CD4-positive, alpha-beta memory T cell (primary cell): ENCODE measurements around the gene EIF4EBP3. TPM values are rescaled to one million over a fixed set of nuclear protein-coding genes. Genes with fewer than 3 reads are reported as not detected.
A peak's percentile ranks its signal among the peaks of the same experiment; 100 is the strongest.
"Not testable (repeated sequence)": the region's sequence is repeated elsewhere in the genome, so short reads cannot be mapped to it uniquely, and the experiment has no call there.

Experiments used
- CTCF ChIA-PET: fragments of 350-600 bp; sonication (Branson Sonifier 250); formaldehyde crosslinking; loops from one replicate; lab custom pipeline; 2021; ENCODE audit warnings: inconsistent platforms; ENCODE audit not compliant: partially characterized antibody; lab: Charles Lee
- POLR2A ChIA-PET: fragments of 350-600 bp; sonication (Branson Sonifier 250); formaldehyde crosslinking; loops from one replicate; lab custom pipeline; 2021; ENCODE audit not compliant: partially characterized antibody; lab: Charles Lee
- DNase-seq, 5 donors: peaks; one replicate each; pipeline versions ENCODE4 v3.0.0 to v3.0.0-alpha.2; 2020 to 2022; ENCODE audit warnings: mixed read lengths in 1 of 5
- H3K27ac ChIP-seq: one replicate; pipeline ENCODE4 v1.7.0; 2013; ENCODE audit warnings: low read depth, low read length
- H3K27me3 ChIP-seq: 2 replicates; pipeline ENCODE4 v1.7.0; 2013; ENCODE audit warnings: mild to moderate bottlenecking, low read length, moderate library complexity; ENCODE audit not compliant: insufficient read depth
- H3K36me3 ChIP-seq: 2 replicates; pipeline ENCODE4 v1.7.0; 2013; ENCODE audit warnings: mild to moderate bottlenecking, low read length, moderate library complexity; ENCODE audit not compliant: insufficient read depth
- H3K4me1 ChIP-seq: 2 replicates; pipeline ENCODE4 v1.7.0; 2013; ENCODE audit warnings: mild to moderate bottlenecking, low read length, moderate library complexity; ENCODE audit not compliant: insufficient read depth
- H3K4me3 ChIP-seq, 2 donors: one replicate each; pipeline ENCODE4 v1.7.0; 2013; ENCODE audit warnings: low read length in 2 of 2, mild to moderate bottlenecking in 1 of 2
- H3K9me3 ChIP-seq, 2 donors: one replicate each; pipeline ENCODE4 v1.7.0; 2013; ENCODE audit warnings: low read length in 2 of 2, control low read depth in 1 of 2; ENCODE audit not compliant: control insufficient read depth in 1 of 2
- H3K27ac Mint-ChIP-seq, 7 donors: one replicate each; pipeline ENCODE4 v1.8.0; 2020 to 2021; ENCODE audit warnings: mixed read lengths in 7 of 7, mild to moderate bottlenecking in 6 of 7, inconsistent platforms in 3 of 7, moderate library complexity in 3 of 7
- H3K27me3 Mint-ChIP-seq, 2 donors: one replicate each; pipeline ENCODE4 v1.8.0; 2020 to 2021; ENCODE audit warnings: mixed read lengths in 2 of 2
- H3K36me3 Mint-ChIP-seq, 2 donors: one replicate each; pipeline ENCODE4 v1.8.0; 2020 to 2021; ENCODE audit warnings: mixed read lengths in 2 of 2, inconsistent platforms in 1 of 2, mild to moderate bottlenecking in 1 of 2
- H3K4me1 Mint-ChIP-seq, 4 donors: one replicate each; pipeline ENCODE4 v1.8.0; 2020 to 2021; ENCODE audit warnings: mixed read lengths in 4 of 4, mild to moderate bottlenecking in 1 of 4
- H3K4me3 Mint-ChIP-seq, 8 donors: one replicate each; pipeline ENCODE4 v1.8.0; 2020 to 2021; ENCODE audit warnings: mixed read lengths in 8 of 8, mild to moderate bottlenecking in 7 of 8, moderate library complexity in 6 of 8, inconsistent platforms in 3 of 8
- H3K9me3 Mint-ChIP-seq, 8 donors: one replicate each; pipeline ENCODE4 v1.8.0; 2020 to 2021; ENCODE audit warnings: mixed read lengths in 8 of 8, mild to moderate bottlenecking in 5 of 8, inconsistent platforms in 3 of 8, moderate library complexity in 1 of 8
- intact Hi-C: fragments of 100-400 bp; cut with micrococcal nuclease; formaldehyde crosslinking; loops from one replicate; pipeline ENCODE4 v1.15.1; 2023
- polyA plus RNA-seq, 2 donors: library from polyadenylated mRNA; unstranded; fragments of 300-500 nt; fragmentation: Illumina TruSeq; gene quantifications; one replicate each; pipeline ENCODE4 v1.2.3, GENCODE V29; 2021
- total RNA-seq, 2 experiments: library from RNA; stranded (reverse); gene quantifications; one replicate each; pipeline ENCODE4 v1.2.3, GENCODE V29; 2021

The EIF4EBP3 gene
- total and polyA plus RNA-seq, 4 experiments from 2014 or later = 15.3 to 44.3 (median 25.3) TPM

DNA sequence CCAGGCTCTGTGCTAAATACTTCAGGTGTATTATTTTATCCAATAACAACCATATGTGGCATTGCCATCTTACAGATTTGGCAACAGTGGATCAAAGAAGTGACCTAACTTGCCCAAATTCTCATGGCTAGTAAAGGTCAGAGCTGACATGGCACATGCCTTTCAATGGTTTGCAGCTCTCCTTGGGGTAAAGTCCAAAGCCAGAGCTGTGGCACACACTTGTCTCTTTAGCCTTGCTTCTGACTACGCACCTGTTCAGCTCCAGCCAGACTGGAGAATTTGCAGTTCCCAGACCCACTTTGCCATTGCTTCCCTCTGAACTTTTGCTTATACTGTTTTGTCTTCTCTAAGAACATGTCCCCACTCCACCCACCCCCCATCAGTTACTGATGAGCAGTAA lies 23.0 kb downstream of the EIF4EBP3 start:
- Histone ChIP-seq H3K36me3 (peaks cover 15% of the 10 kb centered on the region), H3K4me1 (peaks cover 32% of the 10 kb centered on the region), H3K27ac (peak overlapping the region; percentile 77), H3K9me3 (no peaks in the 10 kb centered on the region), H3K27me3 (no peaks in the 10 kb centered on the region), H3K4me3 (no peak overlapping the region)
- Mint-ChIP-seq H3K9me3 (no peaks in the 10 kb centered on the region), H3K36me3 (peaks cover 25 to 44% of the 10 kb centered on the region in 2 donors), H3K4me1 (peaks cover 15 to 49% (median 35%) of the 10 kb centered on the region in 4 donors), H3K27ac (peak overlapping the region; percentile 79 to 99 (median 98)), H3K27me3 (no peaks in the 10 kb centered on the region), H3K4me3 (no peak overlapping the region)
- intact Hi-C loops = no loop called here
- DNase-seq = no peak
- ChIA-PET POLR2A (interaction anchor here (1.3 to 1.5 kb wide), 2 partner anchors 10 to 69 kb away, joined by 4 read pairs; partner anchors contain the start of gene TMCO6), CTCF (interaction anchor here (1.1 to 2.6 kb wide), 2 partner anchors 23 to 149 kb away, joined by 3 to 8 read pairs; partner anchors contain the start of gene EIF4EBP3)

- intact Hi-C loops = no loop called here
- Histone ChIP-seq H3K4me1 (peaks cover 26% of the 10 kb centered on the region), H3K36me3 (peaks cover 13% of the 10 kb centered on the region), H3K9me3 (no peaks in the 10 kb centered on the region), H3K27me3 (no peaks in the 10 kb centered on the region), H3K27ac (no peak overlapping the region), H3K4me3 (no peak overlapping the region)
- Mint-ChIP-seq H3K9me3 (no peaks in the 10 kb centered on the region), H3K27me3 (no peaks in the 10 kb centered on the region), H3K4me1 (peaks cover 10 to 43% (median 29%) of the 10 kb centered on the region in 4 donors), H3K4me3 (no peak overlapping the region), H3K36me3 (peaks cover 21 to 40% of the 10 kb centered on the region in 2 donors), H3K27ac (peak overlapping the region in 5 of 7 donors; percentile 6 to 98 (median 60))
- DNase-seq = no peak
- ChIA-PET POLR2A (no interaction called here), CTCF (interaction anchor here (0.5 to 2.6 kb wide), 3 partner anchors 24 to 213 kb away, joined by 3 to 8 read pairs (median 3); partner anchors contain the start of gene EIF4EBP3)
Observed at GRCh38 chr5:140571105-140571504, 23.6 kb downstream of the EIF4EBP3 start.

GRCh38 chr5:140573683-140574082 lies 26.2 kb downstream of the EIF4EBP3 start:
- H3K4me1 Mint-ChIP-seq = peaks cover 4 to 18% (median 12%) of the 10 kb centered on the region in 4 donors
- no peak overlapping the region for H3K27ac ChIP-seq
- H3K4me3 ChIP-seq = no peak overlapping the region
- ChIA-PET POLR2A (interaction anchor here (0.8 kb wide), 1 partner anchor 8 kb away, joined by 3 read pairs; no protein-coding TSS in a partner anchor), CTCF (interaction anchor here (1.3 to 2.4 kb wide), 3 partner anchors 21 to 65 kb away, joined by 3 to 7 read pairs (median 4); no protein-coding TSS in a partner anchor)
- H3K27me3 Mint-ChIP-seq = no peaks in the 10 kb centered on the region
- DNase-seq = no peak
- H3K27me3 ChIP-seq = no peaks in the 10 kb centered on the region
- no peaks in the 10 kb centered on the region for H3K9me3 Mint-ChIP-seq
- no peaks in the 10 kb centered on the region for H3K9me3 ChIP-seq
- no peak overlapping the region for H3K4me3 Mint-ChIP-seq
- intact Hi-C loops = no loop called here
- no peaks in the 10 kb centered on the region for H3K36me3 ChIP-seq
- H3K4me1 ChIP-seq = peaks cover 13% of the 10 kb centered on the region
- H3K36me3 Mint-ChIP-seq = peaks cover 7 to 18% of the 10 kb centered on the region in 2 donors
- H3K27ac Mint-ChIP-seq = peak overlapping the region in 1 of 7 donors; percentile 16

DNA sequence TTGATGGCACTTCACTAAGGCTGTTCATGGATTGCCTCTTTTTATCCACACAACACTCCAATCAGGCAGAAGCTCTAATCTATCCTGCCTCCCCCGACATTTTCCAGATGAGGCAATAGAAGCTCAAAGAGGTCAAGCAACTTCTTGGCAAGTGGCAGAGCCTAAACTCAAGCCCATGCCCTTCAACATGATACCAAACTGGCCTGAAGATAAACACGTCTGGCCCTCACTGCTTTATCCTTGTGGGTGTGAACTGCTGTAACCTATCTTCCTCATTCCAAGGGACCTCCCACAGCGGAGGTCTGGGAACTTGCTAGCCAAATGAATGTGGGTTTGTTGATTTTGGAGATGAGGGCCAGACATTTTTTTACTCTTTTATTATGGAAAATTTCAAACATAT lies 26.7 kb downstream of the EIF4EBP3 start:
- Mint-ChIP-seq H3K4me1 (peaks cover 0 to 13% (median 7%) of the 10 kb centered on the region in 4 donors), H3K27ac (peak overlapping the region in 1 of 7 donors; percentile 16), H3K27me3 (no peaks in the 10 kb centered on the region), H3K36me3 (peaks cover 5 to 14% of the 10 kb centered on the region in 2 donors), H3K9me3 (no peaks in the 10 kb centered on the region), H3K4me3 (no peak overlapping the region)
- CTCF ChIA-PET = interaction anchor here (1.3 to 2.4 kb wide), 3 partner anchors 21 to 64 kb away, joined by 3 to 7 read pairs (median 4); no protein-coding TSS in a partner anchor
- Histone ChIP-seq H3K9me3 (no peaks in the 10 kb centered on the region), H3K4me3 (no peak overlapping the region), H3K36me3 (no peaks in the 10 kb centered on the region), H3K27ac (no peak overlapping the region), H3K4me1 (peaks cover 8% of the 10 kb centered on the region), H3K27me3 (no peaks in the 10 kb centered on the region)
- POLR2A ChIA-PET = no interaction called here
- DNase-seq = no peak
- intact Hi-C loops = no loop called here

DNA sequence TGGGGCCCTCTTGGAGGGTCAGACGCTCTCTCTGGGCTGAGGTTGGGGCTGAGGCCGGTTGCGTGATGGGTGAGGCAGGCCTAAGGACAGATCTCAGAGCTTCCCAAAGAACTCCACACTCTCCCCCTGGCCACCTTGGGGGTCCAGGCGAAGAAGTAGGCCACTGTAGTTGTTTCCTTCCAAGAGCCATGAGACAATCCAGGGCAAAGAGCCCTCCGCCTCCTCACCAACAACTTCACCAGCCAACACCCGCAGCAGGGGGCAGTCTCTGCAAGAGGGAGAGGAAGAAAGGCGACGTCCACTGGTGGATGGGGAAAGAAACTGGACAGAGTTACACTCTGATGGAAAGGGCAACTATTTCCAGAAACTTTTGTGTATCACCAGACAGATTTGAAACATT lies 27.8 kb downstream of the EIF4EBP3 start:
- Mint-ChIP-seq H3K36me3 (peaks cover 5 to 10% of the 10 kb centered on the region in 2 donors), H3K4me1 (peaks cover 0 to 2% (median under 1%) of the 10 kb centered on the region in 4 donors), H3K27me3 (no peaks in the 10 kb centered on the region), H3K27ac (no peak overlapping the region), H3K9me3 (no peaks in the 10 kb centered on the region), H3K4me3 (no peak overlapping the region)
- H3K27ac ChIP-seq = no peak overlapping the region
- no peaks in the 10 kb centered on the region for H3K9me3 ChIP-seq
- CTCF ChIA-PET = interaction anchor here (1.1 to 2.4 kb wide), 3 partner anchors 22 to 61 kb away, joined by 3 to 7 read pairs (median 4); no protein-coding TSS in a partner anchor
- H3K36me3 ChIP-seq = no peaks in the 10 kb centered on the region
- POLR2A ChIA-PET = interaction anchor here (0.6 kb wide), 1 partner anchor 976 kb away, joined by 3 read pairs; no protein-coding TSS in a partner anchor
- H3K27me3 ChIP-seq = no peaks in the 10 kb centered on the region
- no peak for DNase-seq
- intact Hi-C loops = no loop called here
- H3K4me3 ChIP-seq = no peak overlapping the region
- H3K4me1 ChIP-seq = no peaks in the 10 kb centered on the region

GRCh38 chr5:140576776-140577201 lies 29.3 kb downstream of the EIF4EBP3 start:
- no peak for DNase-seq
- Mint-ChIP-seq H3K4me1 (no peaks in the 10 kb centered on the region), H3K27ac (peak overlapping the region in 2 of 7 donors; percentile 22 to 25), H3K27me3 (peaks cover 0 to 1% of the 10 kb centered on the region in 2 donors), H3K4me3 (no peak overlapping the region), H3K9me3 (no peaks in the 10 kb centered on the region), H3K36me3 (peaks cover 3 to 5% of the 10 kb centered on the region in 2 donors)
- POLR2A ChIA-PET = no interaction called here
- intact Hi-C loops = no loop called here
- CTCF ChIA-PET = no interaction called here
- no peak overlapping the region for H3K27ac ChIP-seq
- H3K36me3 ChIP-seq = no peaks in the 10 kb centered on the region
- H3K9me3 ChIP-seq = no peaks in the 10 kb centered on the region
- no peaks in the 10 kb centered on the region for H3K27me3 ChIP-seq
- no peak overlapping the region for H3K4me3 ChIP-seq
- H3K4me1 ChIP-seq = no peaks in the 10 kb centered on the region

GRCh38 chr5:140579188-140579747 lies 31.8 kb downstream of the EIF4EBP3 start:
- DNase-seq, intact Hi-C loops, H3K27me3 Mint-ChIP-seq, H3K4me1 ChIP-seq, H3K9me3 ChIP-seq, H3K36me3 Mint-ChIP-seq, H3K27ac ChIP-seq, POLR2A ChIA-PET, H3K4me3 ChIP-seq, H3K4me1 Mint-ChIP-seq, H3K36me3 ChIP-seq, H3K27ac Mint-ChIP-seq, H3K27me3 ChIP-seq, H3K4me3 Mint-ChIP-seq: not testable (repeated sequence)
- H3K9me3 Mint-ChIP-seq = peaks cover 0 to 10% (median 4%) of the 10 kb centered on the region in 8 donors
- CTCF ChIA-PET = interaction anchor here (1.9 kb wide), 1 partner anchor 10 kb away, joined by 4 read pairs; no protein-coding TSS in a partner anchor
